Measurements from ENCODE around the gene LITAF. TPM values are rescaled to one million over a fixed set of nuclear protein-coding genes. Genes with fewer than 3 reads are reported as not detected.
"Not testable (repeated sequence)": the region's sequence is repeated elsewhere in the genome, so short reads cannot be mapped to it uniquely, and the experiment has no call there.

The LITAF gene
- polyA plus RNA-seq, 1 of the 3 experiments (the other 2 are of a cell fraction): 45.7 TPM

DNA sequence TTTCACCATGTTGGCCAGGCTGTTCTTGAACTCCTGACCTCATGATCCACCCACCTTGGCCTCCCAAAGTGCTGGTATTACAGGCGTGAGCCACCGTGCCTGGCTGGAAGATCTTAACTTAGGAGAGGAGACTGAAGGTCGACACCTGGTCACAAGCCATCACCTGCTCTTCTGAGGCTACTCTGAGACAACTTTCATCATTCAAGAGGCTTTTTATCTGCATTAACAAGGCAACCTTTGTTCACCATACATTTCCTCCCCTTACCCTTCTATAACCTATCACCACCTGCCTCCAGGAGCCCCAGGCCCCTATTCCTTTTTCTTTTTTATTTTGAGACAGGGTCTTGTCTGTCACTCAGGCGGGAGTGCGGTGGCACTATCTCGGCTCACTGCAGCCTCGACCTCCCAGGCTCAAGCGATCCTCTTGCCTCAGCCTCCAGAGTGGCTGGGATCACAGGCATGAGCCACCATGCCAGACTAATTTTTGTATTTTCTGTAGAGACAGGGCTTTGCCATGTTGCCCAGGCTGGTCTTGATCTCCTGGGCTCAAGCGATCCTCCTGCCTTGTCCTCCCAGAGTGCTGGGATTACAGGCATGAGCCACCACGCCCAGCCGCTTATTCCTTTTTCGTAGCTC lies 6.2 kb downstream of the LITAF start:
- DNase-seq: no peak
- Histone ChIP-seq H3F3A (replicated peaks; ENCODE audit: insufficient read depth) (peaks cover 4% of the 10 kb centered on the region), H3K36me3 (replicated peaks in 1 of 2; ENCODE audit: control insufficient read depth in 1 of 2, insufficient read depth in 2 of 2, low read length in 1 of 2) (no peaks in the 10 kb centered on the region), H2AFZ (ENCODE audit: low read depth) (no peak overlapping the region), H3K4me2 (no peak overlapping the region), H3K4me1 (ENCODE audit: control insufficient read depth in 1 of 2, insufficient read depth in 2 of 2, low read depth in 1 of 2, low read length in 1 of 2) (peaks cover 0 to 9% of the 10 kb centered on the region in 2 experiments; a peak in 1 of 4 replicates), H3K9ac (no peak overlapping the region), H3K79me2 (ENCODE audit: insufficient read depth) (peaks cover 85% of the 10 kb centered on the region; the same call in 1 of the 2 replicates), H3K27ac (ENCODE audit: low read depth in 2 of 2, low read length in 1 of 2) (no peak overlapping the region), H3K27me3 (ENCODE audit: insufficient read depth) (no peaks in the 10 kb centered on the region), H4K20me1 (ENCODE audit: insufficient read depth) (no peaks in the 10 kb centered on the region), H3K4me3 (ENCODE audit: low read depth in 2 of 2, low read length in 1 of 2) (no peak overlapping the region), H3K9me2 (no peaks in the 10 kb centered on the region), H3K9me3 (no peaks in the 10 kb centered on the region)
- ChIA-PET CTCF (interaction anchor here (1.0 kb wide), 1 partner anchor 17 kb away, joined by 4 read pairs; no protein-coding TSS in a partner anchor), POLR2A (interaction anchor here (1.5 kb wide), 1 partner anchor 83 kb away, joined by 4 read pairs; no protein-coding TSS in a partner anchor)
- no peak for TF ChIP-seq TAF1 (IDR thresholded peaks at IDR 0.05; ENCODE audit: borderline replicate concordance, low read depth, low read length)
- TF ChIP-seq MXI1 (IDR thresholded peaks at IDR 0.05; ENCODE audit: low read depth, low read length): no peak
- no peak for TF ChIP-seq FOXM1 (IDR thresholded peaks at IDR 0.05; ENCODE audit: low read depth)
- TF ChIP-seq CHD2 (IDR thresholded peaks at IDR 0.05; ENCODE audit: low read length, partially characterized antibody): no peak
- TF ChIP-seq RFX5 (IDR thresholded peaks at IDR 0.05; ENCODE audit: low read length): no peak
- TF ChIP-seq, protein P1, sequence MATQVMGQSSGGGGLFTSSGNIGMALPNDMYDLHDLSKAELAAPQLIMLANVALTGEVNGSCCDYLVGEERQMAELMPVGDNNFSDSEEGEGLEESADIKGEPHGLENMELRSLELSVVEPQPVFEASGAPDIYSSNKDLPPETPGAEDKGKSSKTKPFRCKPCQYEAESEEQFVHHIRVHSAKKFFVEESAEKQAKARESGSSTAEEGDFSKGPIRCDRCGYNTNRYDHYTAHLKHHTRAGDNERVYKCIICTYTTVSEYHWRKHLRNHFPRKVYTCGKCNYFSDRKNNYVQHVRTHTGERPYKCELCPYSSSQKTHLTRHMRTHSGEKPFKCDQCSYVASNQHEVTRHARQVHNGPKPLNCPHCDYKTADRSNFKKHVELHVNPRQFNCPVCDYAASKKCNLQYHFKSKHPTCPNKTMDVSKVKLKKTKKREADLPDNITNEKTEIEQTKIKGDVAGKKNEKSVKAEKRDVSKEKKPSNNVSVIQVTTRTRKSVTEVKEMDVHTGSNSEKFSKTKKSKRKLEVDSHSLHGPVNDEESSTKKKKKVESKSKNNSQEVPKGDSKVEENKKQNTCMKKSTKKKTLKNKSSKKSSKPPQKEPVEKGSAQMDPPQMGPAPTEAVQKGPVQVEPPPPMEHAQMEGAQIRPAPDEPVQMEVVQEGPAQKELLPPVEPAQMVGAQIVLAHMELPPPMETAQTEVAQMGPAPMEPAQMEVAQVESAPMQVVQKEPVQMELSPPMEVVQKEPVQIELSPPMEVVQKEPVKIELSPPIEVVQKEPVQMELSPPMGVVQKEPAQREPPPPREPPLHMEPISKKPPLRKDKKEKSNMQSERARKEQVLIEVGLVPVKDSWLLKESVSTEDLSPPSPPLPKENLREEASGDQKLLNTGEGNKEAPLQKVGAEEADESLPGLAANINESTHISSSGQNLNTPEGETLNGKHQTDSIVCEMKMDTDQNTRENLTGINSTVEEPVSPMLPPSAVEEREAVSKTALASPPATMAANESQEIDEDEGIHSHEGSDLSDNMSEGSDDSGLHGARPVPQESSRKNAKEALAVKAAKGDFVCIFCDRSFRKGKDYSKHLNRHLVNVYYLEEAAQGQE (IDR thresholded peaks at IDR 0.05; ENCODE audit: low read depth, low read length): no peak
- no peak for TF ChIP-seq TEAD4 (IDR thresholded peaks at IDR 0.05; ENCODE audit: borderline replicate concordance, insufficient read depth)
- no peak for TF ChIP-seq YY1 (IDR thresholded peaks at IDR 0.05; ENCODE audit: low read depth)
- TF ChIP-seq, protein P2, sequence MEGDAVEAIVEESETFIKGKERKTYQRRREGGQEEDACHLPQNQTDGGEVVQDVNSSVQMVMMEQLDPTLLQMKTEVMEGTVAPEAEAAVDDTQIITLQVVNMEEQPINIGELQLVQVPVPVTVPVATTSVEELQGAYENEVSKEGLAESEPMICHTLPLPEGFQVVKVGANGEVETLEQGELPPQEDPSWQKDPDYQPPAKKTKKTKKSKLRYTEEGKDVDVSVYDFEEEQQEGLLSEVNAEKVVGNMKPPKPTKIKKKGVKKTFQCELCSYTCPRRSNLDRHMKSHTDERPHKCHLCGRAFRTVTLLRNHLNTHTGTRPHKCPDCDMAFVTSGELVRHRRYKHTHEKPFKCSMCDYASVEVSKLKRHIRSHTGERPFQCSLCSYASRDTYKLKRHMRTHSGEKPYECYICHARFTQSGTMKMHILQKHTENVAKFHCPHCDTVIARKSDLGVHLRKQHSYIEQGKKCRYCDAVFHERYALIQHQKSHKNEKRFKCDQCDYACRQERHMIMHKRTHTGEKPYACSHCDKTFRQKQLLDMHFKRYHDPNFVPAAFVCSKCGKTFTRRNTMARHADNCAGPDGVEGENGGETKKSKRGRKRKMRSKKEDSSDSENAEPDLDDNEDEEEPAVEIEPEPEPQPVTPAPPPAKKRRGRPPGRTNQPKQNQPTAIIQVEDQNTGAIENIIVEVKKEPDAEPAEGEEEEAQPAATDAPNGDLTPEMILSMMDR (IDR thresholded peaks at IDR 0.05): no peak
- TF ChIP-seq SIN3A (IDR thresholded peaks at IDR 0.05; ENCODE audit: borderline replicate concordance, low read depth, low read length): no peak
- no peak for TF ChIP-seq RCOR1 (IDR thresholded peaks at IDR 0.05; ENCODE audit: low read length)
- no peak for TF ChIP-seq JUND (IDR thresholded peaks at IDR 0.05)
- TF ChIP-seq, protein P3, sequence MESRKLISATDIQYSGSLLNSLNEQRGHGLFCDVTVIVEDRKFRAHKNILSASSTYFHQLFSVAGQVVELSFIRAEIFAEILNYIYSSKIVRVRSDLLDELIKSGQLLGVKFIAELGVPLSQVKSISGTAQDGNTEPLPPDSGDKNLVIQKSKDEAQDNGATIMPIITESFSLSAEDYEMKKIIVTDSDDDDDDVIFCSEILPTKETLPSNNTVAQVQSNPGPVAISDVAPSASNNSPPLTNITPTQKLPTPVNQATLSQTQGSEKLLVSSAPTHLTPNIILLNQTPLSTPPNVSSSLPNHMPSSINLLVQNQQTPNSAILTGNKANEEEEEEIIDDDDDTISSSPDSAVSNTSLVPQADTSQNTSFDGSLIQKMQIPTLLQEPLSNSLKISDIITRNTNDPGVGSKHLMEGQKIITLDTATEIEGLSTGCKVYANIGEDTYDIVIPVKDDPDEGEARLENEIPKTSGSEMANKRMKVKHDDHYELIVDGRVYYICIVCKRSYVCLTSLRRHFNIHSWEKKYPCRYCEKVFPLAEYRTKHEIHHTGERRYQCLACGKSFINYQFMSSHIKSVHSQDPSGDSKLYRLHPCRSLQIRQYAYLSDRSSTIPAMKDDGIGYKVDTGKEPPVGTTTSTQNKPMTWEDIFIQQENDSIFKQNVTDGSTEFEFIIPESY (IDR thresholded peaks at IDR 0.05; ENCODE audit: borderline replicate concordance, low read depth): no peak
- WGBS (ENCODE audit: low lambda C conversion rate): 86% methylated on average over 12 of the region's 12 CpGs

DNA sequence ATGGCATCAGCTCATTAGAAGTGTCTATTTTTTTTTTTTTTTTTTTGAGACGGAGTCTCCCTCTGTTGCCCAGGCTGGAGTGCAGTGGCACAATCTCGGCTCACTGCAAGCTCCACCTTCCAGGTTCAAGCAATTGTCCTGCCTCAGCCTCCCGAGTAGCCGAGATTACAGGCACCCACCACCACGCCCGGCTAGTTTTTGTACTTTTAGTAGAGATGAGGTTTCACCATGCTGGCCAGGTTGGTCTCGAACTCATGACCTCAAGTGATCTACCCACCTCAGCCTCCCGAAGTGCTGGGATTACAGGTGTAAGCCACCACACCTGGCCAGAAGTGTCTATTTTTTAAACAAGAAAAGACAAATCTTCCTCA lies 9.4 kb downstream of the LITAF start:
- WGBS (ENCODE audit: low lambda C conversion rate): 91% methylated on average over 8 of the region's 8 CpGs
- H3K9ac ChIP-seq; H3K9me2 ChIP-seq; H3F3A ChIP-seq (replicated peaks; ENCODE audit: insufficient read depth); H3K27me3 ChIP-seq (ENCODE audit: insufficient read depth); H3K4me3 ChIP-seq (ENCODE audit: low read depth in 2 of 2, low read length in 1 of 2); H4K20me1 ChIP-seq (ENCODE audit: insufficient read depth); DNase-seq; H3K4me2 ChIP-seq; H3K4me1 ChIP-seq (ENCODE audit: control insufficient read depth in 1 of 2, insufficient read depth in 2 of 2, low read depth in 1 of 2, low read length in 1 of 2); H3K9me3 ChIP-seq; H3K36me3 ChIP-seq (replicated peaks in 1 of 2; ENCODE audit: control insufficient read depth in 1 of 2, insufficient read depth in 2 of 2, low read length in 1 of 2); H3K27ac ChIP-seq (ENCODE audit: low read depth in 2 of 2, low read length in 1 of 2); POLR2A ChIA-PET; H2AFZ ChIP-seq (ENCODE audit: low read depth): not testable (repeated sequence)
- H3K79me2 ChIP-seq (ENCODE audit: insufficient read depth): peaks cover 81% of the 10 kb centered on the region; the same call in 1 of the 2 replicates
- CTCF ChIA-PET: interaction anchor here (1.5 kb wide), 1 partner anchor 181 kb away, joined by 5 read pairs; no protein-coding TSS in a partner anchor

Data from SK-N-SH (cell line).